GM19025 (cell line): ENCODE measurements around the gene DLGAP1.

Experiments
- ATAC-seq: cut with Tn5 transposase; IDR thresholded peaks from one replicate; pipeline ENCODE4 v1.9.1; 2021; ENCODE audit warnings: mild to moderate bottlenecking, low read depth, moderate library complexity; ENCODE audit not compliant: unreplicated experiment

Gene DLGAP1

GRCh38 chr18:3914109-3914508, 541.0 kb downstream of the DLGAP1 start:
- ATAC-seq: no peak

GRCh38 chr18:3912705-3913104, 542.4 kb downstream of the DLGAP1 start:
- ATAC-seq: no peak

- no peak for ATAC-seq
Measured at GRCh38 chr18:3911413-3911812, 543.7 kb downstream of the DLGAP1 start.

- no peak for ATAC-seq
Measured at GRCh38 chr18:3910512-3910911, 544.6 kb downstream of the DLGAP1 start.

GRCh38 chr18:3907955-3908354, 547.2 kb downstream of the DLGAP1 start:
- no peak for ATAC-seq

GRCh38 chr18:3906116-3906750, 548.9 kb downstream of the DLGAP1 start:
- ATAC-seq: no peak

GRCh38 chr18:3903337-3903736, 551.8 kb downstream of the DLGAP1 start:
- ATAC-seq: no peak

GRCh38 chr18:3902676-3903075, 552.4 kb downstream of the DLGAP1 start:
- no peak for ATAC-seq

GRCh38 chr18:3901811-3902210, 553.3 kb downstream of the DLGAP1 start:
- no peak for ATAC-seq

- ATAC-seq: no peak
Measured at GRCh38 chr18:3901042-3901441, 554.1 kb downstream of the DLGAP1 start.

- no peak for ATAC-seq
Measured at GRCh38 chr18:3900327-3900726, 554.8 kb downstream of the DLGAP1 start.

- ATAC-seq: no peak
Measured at GRCh38 chr18:3898861-3899613, 556.1 kb downstream of the DLGAP1 start.

- ATAC-seq: no peak
Measured at GRCh38 chr18:3892152-3892551, 563.0 kb downstream of the DLGAP1 start.

GRCh38 chr18:3891245-3891644, 563.9 kb downstream of the DLGAP1 start:
- ATAC-seq: no peak

- no peak for ATAC-seq
Measured at GRCh38 chr18:3889803-3890202, 565.3 kb downstream of the DLGAP1 start.

- no peak for ATAC-seq
Measured at GRCh38 chr18:3889121-3889520, 566.0 kb downstream of the DLGAP1 start.

- no peak for ATAC-seq
Measured at GRCh38 chr18:3886575-3887322, 568.4 kb downstream of the DLGAP1 start.

GRCh38 chr18:3885209-3885792, 569.8 kb downstream of the DLGAP1 start:
- no peak for ATAC-seq

- no peak for ATAC-seq
Measured at GRCh38 chr18:3879836-3880120, 575.3 kb downstream of the DLGAP1 start.

GRCh38 chr18:3879114-3879835, 575.8 kb downstream of the DLGAP1 start:
- no peak for ATAC-seq

GRCh38 chr18:3878401-3878800, 576.7 kb downstream of the DLGAP1 start:
- no peak for ATAC-seq
